ENCODE data around the gene CRY2.

Gene CRY2

DNA sequence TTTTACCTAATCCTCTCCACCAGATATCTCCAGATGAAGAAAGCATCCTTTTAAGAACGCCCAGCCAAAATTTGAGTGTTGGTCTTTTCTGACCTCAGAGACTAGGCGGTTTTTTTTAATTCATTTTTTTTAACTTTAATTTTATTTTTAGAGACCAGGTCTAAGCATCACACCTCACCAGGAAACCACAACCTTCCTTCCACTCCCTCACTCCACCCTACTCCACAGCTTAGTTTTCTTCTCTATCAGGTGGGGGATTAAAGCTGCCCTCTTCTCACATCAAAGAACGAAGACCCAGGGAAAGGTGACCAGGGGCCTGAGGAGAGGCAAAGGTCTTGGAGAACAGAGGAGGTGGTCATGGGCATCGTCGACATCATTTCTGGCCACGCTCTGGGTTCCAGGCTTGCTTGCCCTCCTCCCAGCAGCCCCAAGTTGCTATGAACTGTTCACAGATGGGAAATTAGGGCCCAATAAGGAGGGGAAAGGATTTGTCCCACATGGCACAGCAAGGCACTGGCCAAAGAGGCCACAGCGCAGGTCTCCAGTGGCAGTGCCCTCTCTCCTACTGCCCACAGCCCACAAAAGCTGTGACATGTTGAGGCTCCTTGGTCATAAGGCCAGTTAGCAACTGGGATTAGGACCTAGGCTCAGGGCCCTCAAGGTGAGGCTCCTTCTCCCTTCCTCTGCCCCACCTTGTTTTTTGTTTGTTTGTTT is 71.8 kb downstream of the CRY2 start:
- no peak for DNase-seq (ENCODE audit: low read depth)
- no peak overlapping the region for H3K4me3 ChIP-seq (ENCODE audit: low read length)
- TF ChIP-seq CTCF (IDR thresholded peaks at IDR 0.05; ENCODE audit: insufficient read depth, low read depth, low read length, missing control alignments): no peak

DNA sequence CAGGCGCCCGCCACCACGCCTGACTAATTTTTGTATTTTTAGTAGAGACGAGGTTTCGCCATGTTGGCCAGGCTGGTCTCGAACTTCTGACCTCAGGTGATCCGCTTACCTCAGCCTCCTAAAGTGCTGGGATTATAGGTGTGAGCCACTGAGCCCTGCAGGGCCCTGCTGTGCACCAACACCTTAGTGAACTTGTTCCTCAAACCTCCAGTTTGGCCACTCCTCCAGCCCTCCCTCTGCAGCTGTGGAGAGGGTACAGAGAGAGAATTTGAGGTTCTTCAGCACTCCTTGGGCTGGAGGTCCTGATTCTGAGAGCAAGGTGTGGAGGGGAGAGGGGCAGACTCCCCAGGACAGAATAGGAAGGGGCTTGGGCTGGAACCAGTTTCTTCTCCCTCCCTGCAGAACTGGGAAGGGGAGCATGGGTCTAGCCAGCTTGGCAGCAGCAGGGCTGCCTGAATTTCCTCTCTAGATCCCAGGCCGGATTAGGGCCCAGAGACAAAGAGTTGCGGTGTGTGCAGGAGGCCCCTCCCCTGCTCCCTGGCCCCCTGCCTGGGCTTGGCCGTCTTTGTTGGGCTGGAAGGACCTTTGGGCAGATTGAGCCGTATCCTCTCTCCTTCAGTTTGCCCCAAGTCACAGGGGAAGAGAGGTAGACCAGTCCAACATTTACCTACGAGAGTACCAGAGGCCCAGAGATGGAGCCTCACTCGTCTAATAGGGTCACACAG is 72.7 kb downstream of the CRY2 start:
- TF ChIP-seq CTCF (IDR thresholded peaks at IDR 0.05; ENCODE audit: insufficient read depth, low read depth, low read length, missing control alignments): no peak
- H3K4me3 ChIP-seq (ENCODE audit: low read length): no peak overlapping the region
- DNase-seq (ENCODE audit: low read depth): no peak

DNA sequence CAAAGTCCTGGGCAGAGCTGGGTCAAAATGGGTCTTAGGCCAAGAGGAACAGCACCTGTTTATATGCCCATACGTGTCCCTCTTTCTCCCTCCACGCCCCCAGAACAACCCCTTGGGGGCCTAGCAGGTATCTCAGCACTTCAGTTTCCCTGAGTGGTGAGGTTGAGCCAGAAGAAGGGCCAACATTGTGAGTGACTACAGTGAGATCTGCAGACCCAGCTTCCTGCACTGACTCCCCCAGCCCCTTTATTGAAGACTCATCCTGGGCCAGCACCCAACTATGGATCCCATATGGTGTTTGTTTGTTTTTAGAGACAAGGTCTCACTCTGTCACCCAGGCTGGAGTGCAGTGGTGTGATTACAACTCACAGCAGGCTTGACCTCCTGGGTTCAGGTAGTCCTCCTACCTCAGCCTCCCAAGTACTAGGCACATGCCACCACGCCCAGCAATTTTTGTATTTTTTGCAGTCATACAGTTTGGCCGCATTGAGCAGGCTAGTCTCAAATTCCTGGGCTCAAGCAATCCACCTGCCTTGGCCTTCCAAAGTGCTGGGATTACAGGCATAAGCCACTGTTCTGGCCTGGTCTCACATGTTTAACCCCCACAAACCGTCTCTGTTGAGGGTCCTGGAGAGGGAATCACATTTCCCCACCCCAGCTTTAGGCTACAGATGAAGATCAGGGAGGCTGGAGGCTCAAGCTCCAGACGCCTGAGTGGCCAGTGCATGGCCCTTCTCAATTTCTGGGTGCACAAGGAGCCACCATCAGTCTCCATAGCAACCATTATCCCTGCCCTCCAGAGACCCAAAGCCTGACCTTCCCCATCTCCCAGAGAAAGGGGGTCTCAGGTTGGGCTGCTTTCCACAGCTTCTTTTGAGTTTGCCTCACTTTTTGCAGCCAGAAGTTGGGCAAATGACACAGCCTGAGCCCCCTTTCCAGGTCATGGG is 73.5 kb downstream of the CRY2 start:
- H3K4me3 ChIP-seq (ENCODE audit: low read length): no peak overlapping the region
- DNase-seq (ENCODE audit: low read depth): no peak
- no peak for TF ChIP-seq CTCF (IDR thresholded peaks at IDR 0.05; ENCODE audit: insufficient read depth, low read depth, low read length, missing control alignments)

- peak overlapping the region; percentile 4 for H3K4me3 ChIP-seq (ENCODE audit: low read length)
- TF ChIP-seq CTCF (IDR thresholded peaks at IDR 0.05; ENCODE audit: insufficient read depth, low read depth, low read length, missing control alignments): no peak
- DNase-seq (ENCODE audit: low read depth): no peak
Measured at GRCh38 chr11:45921561-45922424, 74.5 kb downstream of the CRY2 start.

DNA sequence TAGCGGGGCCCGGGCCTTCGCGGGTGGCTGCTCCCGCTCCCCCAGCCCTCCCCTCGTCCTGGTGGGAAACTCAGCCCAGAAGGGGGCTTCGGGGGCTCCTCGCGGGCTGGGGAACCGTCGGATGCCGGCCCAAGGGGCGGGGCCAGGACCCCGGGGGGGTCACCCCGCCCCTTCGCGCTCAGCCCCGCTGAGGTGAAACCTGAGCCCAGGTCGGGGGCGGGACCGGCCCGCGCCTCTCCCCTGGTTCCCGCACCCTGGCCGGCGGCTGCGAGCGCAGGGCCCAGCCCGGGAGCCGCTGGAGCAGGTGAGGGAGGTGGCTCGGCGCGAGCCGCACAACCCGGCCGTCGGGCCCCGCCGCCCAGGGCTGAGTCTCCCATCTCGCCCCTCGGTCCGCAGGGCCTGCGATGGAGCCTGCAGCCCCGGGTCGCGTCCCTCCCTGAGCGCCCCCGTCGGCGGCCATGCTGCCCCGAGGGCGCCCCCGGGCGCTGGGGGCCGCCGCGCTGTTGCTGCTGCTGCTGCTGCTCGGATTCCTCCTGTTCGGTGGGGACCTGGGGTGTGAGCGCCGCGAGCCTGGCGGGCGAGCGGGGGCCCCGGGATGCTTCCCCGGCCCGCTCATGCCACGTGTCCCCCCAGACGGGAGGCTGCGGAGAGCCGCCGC is 75.3 kb downstream of the CRY2 start, which contains the start of gene LARGE2:
TSS of gene LARGE2 (plus strand) at position 232 of the 658 bp plus-strand sequence. CDS start at position 459, 227 bp downstream.
- DNase-seq (ENCODE audit: low read depth): peak; percentile 47
- peak within 1 kb of the TSS; percentile 30 for H3K4me3 ChIP-seq (ENCODE audit: low read length)
- no peak for TF ChIP-seq CTCF (IDR thresholded peaks at IDR 0.05; ENCODE audit: insufficient read depth, low read depth, low read length, missing control alignments)

Measured in epithelial cell of esophagus (primary cell).